Peyer's patch (tissue), 4 donors: ENCODE measurements around the gene PRELID3B. TPM values are rescaled to one million over a fixed set of nuclear protein-coding genes. Genes with fewer than 3 reads are reported as not detected.
A peak's percentile ranks its signal among the peaks of the same experiment; 100 is the strongest.

ENCODE experiments used
- DNase-seq, 3 donors: peaks; one replicate each; pipeline ENCODE4 v3.0.0-alpha.2; 2017 to 2019
- H3K27ac ChIP-seq, 4 donors: fragments of 200-600 bp; sonication (generic); one replicate each; pipeline ENCODE4 v1.5.1; 2016 to 2019
- H3K27me3 ChIP-seq, 2 donors: fragments of 200-600 bp; sonication (generic); one replicate each; pipeline ENCODE4 v1.5.1; 2019
- H3K36me3 ChIP-seq, 3 donors: fragments of 200-600 bp; sonication (generic); one replicate each; pipeline ENCODE4 v1.5.1; 2016 to 2019
- H3K4me1 ChIP-seq, 4 donors: fragments of 200-600 bp; sonication (generic); one replicate each; pipeline ENCODE4 v1.5.1; 2016 to 2019
- H3K4me3 ChIP-seq, 4 donors: fragments of 200-600 bp; sonication (generic); 1 replicate in 3 of 4; 2 replicates in 1 of 4; pipeline ENCODE4 v1.5.1; 2016 to 2019; ENCODE audit warnings: mild to moderate bottlenecking in 1 of 4
- H3K9me3 ChIP-seq, 4 donors: fragments of 200-600 bp; sonication (generic); one replicate each; pipeline ENCODE4 v1.5.1; 2016 to 2019; ENCODE audit warnings: mild to moderate bottlenecking in 1 of 4
- CTCF ChIP-seq, 6 experiments: fragments of 450-650 bp in 4 of 6; fragments of 200-600 bp in 2 of 6; sonication (generic) in 1 of 6; IDR thresholded peaks; one replicate each; pipeline ENCODE4 v1.5.1; 2017 to 2019; ENCODE audit warnings: antibody characterized with exemption in 6 of 6, mild to moderate bottlenecking in 3 of 6, moderate library complexity in 1 of 6
- POLR2A ChIP-seq, 2 donors: fragments of 450-650 bp; IDR thresholded peaks; one replicate each; pipeline ENCODE4 v1.5.1; 2017; ENCODE audit warnings: antibody characterized with exemption in 2 of 2, mild to moderate bottlenecking in 2 of 2, moderate library complexity in 2 of 2
- total RNA-seq, 4 donors: library from RNA; depleted of rRNA; stranded (reverse); fragments of >200 nt; gene quantifications; one replicate each; pipeline ENCODE4 v1.1.0, GENCODE V29; 2016

Gene PRELID3B
- total RNA-seq, 4 donors from 2014 or later: 44.6 to 148 (median 86.5) TPM

GRCh38 chr20:59003836-59004492 is 38.6 kb downstream of the PRELID3B start:
- no peaks in the 10 kb centered on the region for H3K9me3 ChIP-seq
- TF ChIP-seq POLR2A (IDR thresholded peaks at IDR 0.05) (no peak), CTCF (IDR thresholded peaks at IDR 0.05) (no peak)
- peak overlapping the region; percentile 66 to 88 (median 81) for H3K4me3 ChIP-seq
- H3K27ac ChIP-seq: peak overlapping the region; percentile 91 to 99 (median 94)
- DNase-seq: peak in 1 of 3 donors; percentile 27
- H3K27me3 ChIP-seq: no peaks in the 10 kb centered on the region
- peaks cover 3 to 40% (median 28%) of the 10 kb centered on the region in 4 donors for H3K4me1 ChIP-seq
- H3K36me3 ChIP-seq: peaks cover 0 to 52% (median 0%) of the 10 kb centered on the region in 3 donors

DNA sequence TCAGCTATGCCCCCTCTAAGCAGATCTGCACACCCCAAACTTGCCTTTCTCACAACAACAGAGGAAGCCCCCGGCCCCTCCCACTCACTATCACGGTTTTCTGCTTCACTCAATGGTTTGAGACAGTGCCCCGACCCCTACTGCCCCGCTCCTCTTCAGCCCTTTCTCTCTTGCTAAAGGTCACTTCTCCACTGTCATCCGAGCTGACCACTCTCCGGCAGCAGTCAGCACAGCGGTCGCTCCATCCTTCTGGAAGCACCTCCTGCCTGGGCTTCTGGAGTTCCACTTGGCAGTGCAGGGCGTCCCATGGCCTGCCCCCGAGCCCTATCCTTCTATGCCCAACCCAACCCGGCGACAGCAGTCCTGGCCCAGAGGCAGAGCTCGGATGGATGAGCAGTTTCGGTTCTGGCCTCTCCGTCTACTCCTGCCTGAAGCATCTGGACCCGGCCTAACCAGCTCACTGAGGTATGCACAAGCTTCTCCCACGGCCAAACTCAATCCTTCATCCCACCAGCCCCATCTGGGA is 39.6 kb downstream of the PRELID3B start:
- H3K27ac ChIP-seq: peak overlapping the region in 1 of 4 donors; percentile 99
- H3K27me3 ChIP-seq: no peaks in the 10 kb centered on the region
- H3K4me1 ChIP-seq: peaks cover 3 to 40% (median 26%) of the 10 kb centered on the region in 4 donors
- no peaks in the 10 kb centered on the region for H3K9me3 ChIP-seq
- H3K4me3 ChIP-seq: no peak overlapping the region
- H3K36me3 ChIP-seq: peaks cover 0 to 61% (median 0%) of the 10 kb centered on the region in 3 donors
- no peak for DNase-seq
- TF ChIP-seq CTCF (IDR thresholded peaks at IDR 0.05) (no peak), POLR2A (IDR thresholded peaks at IDR 0.05) (no peak)

- Histone ChIP-seq H3K4me1 (peaks cover under 1 to 40% (median 24%) of the 10 kb centered on the region in 4 donors), H3K9me3 (no peaks in the 10 kb centered on the region), H3K27me3 (no peaks in the 10 kb centered on the region), H3K4me3 (no peak overlapping the region), H3K36me3 (peaks cover 0 to 67% (median 0%) of the 10 kb centered on the region in 3 donors), H3K27ac (peak overlapping the region in 1 of 4 donors; percentile 17)
- DNase-seq: no peak
- TF ChIP-seq POLR2A (IDR thresholded peaks at IDR 0.05) (no peak), CTCF (IDR thresholded peaks at IDR 0.05) (no peak)
These were observed 40.2 kb downstream of the PRELID3B start for GRCh38 chr20:59002388-59002787.

- no peak overlapping the region for H3K4me3 ChIP-seq
- H3K27me3 ChIP-seq: no peaks in the 10 kb centered on the region
- H3K36me3 ChIP-seq: peaks cover 0 to 75% (median 0%) of the 10 kb centered on the region in 3 donors
- H3K4me1 ChIP-seq: peaks cover 0 to 40% (median 23%) of the 10 kb centered on the region in 4 donors
- H3K9me3 ChIP-seq: no peaks in the 10 kb centered on the region
- DNase-seq: no peak
- peak overlapping the region in 1 of 4 donors; percentile 5 for H3K27ac ChIP-seq
- no peak for TF ChIP-seq POLR2A (IDR thresholded peaks at IDR 0.05)
- TF ChIP-seq CTCF (IDR thresholded peaks at IDR 0.05): no peak
These were observed 41.0 kb downstream of the PRELID3B start for GRCh38 chr20:59001449-59002171.

DNA sequence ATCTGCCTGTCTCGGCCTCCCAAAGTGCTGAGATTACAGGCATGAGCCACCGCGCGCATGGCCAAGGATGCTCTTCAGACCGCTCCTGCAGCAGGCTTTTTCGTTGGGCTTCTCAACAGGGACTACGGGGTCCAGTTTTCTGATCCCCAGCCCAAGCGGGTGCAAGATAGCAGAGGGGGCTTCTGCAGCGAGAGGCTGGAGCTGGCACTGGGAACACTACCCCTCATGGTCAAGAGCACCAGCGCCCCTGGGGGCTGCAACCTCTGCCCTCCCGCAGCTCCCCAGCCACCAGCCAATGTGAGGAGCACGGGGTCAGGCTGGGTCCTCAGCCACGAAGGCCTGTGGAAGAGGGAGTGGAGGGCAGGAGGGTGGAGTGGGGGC is 41.5 kb downstream of the PRELID3B start:
- Histone ChIP-seq H3K27ac (no peak overlapping the region), H3K9me3 (no peaks in the 10 kb centered on the region), H3K36me3 (peaks cover 0 to 80% (median 0%) of the 10 kb centered on the region in 3 donors), H3K27me3 (no peaks in the 10 kb centered on the region), H3K4me3 (no peak overlapping the region), H3K4me1 (peaks cover 0 to 37% (median 22%) of the 10 kb centered on the region in 4 donors)
- no peak for DNase-seq
- TF ChIP-seq POLR2A (IDR thresholded peaks at IDR 0.05) (no peak), CTCF (IDR thresholded peaks at IDR 0.05) (no peak)
